ENCODE data around the gene ASXL2.

- TF ChIP-seq CTCF (IDR thresholded peaks at IDR 0.05 in 8 of 11, conservative IDR thresholded peaks at IDR 0.05 in 3 of 11), result no peak
- no peak for TF ChIP-seq POLR2A (IDR thresholded peaks at IDR 0.05)
These were observed 135.0 kb downstream of the ASXL2 start for GRCh38 chr2:25743132-25743830.

All from spleen (tissue), 7 donors.